GM18499 (cell line): ENCODE data around the gene LAD1.

Source experiments
- ATAC-seq: cut with Tn5 transposase; IDR thresholded peaks from one replicate; pipeline ENCODE4 v1.9.1; 2021; ENCODE audit warnings: moderate number of reproducible peaks; ENCODE audit not compliant: insufficient read depth, unreplicated experiment

LAD1 gene

GRCh38 chr1:201370500-201370899 is 28.6 kb downstream of the LAD1 start:
- no peak for ATAC-seq

- no peak for ATAC-seq
Observed at GRCh38 chr1:201369209-201369608, 29.9 kb downstream of the LAD1 start.

GRCh38 chr1:201366696-201367095 is 32.4 kb downstream of the LAD1 start:
- ATAC-seq = no peak

- no peak for ATAC-seq
Observed at GRCh38 chr1:201365251-201365650, 33.9 kb downstream of the LAD1 start.

GRCh38 chr1:201364808-201365105 is 34.4 kb downstream of the LAD1 start:
- no peak for ATAC-seq

- no peak for ATAC-seq
Observed at GRCh38 chr1:201363467-201363866, 35.7 kb downstream of the LAD1 start.

GRCh38 chr1:201362906-201363305 is 36.2 kb downstream of the LAD1 start:
- ATAC-seq = no peak

GRCh38 chr1:201361652-201362504 is 37.2 kb downstream of the LAD1 start:
- no peak for ATAC-seq

- ATAC-seq = no peak
Observed at GRCh38 chr1:201360901-201361651, 38.0 kb downstream of the LAD1 start.

GRCh38 chr1:201360486-201360885 is 38.6 kb downstream of the LAD1 start:
- ATAC-seq = no peak

GRCh38 chr1:201359873-201360210 is 39.3 kb downstream of the LAD1 start:
- ATAC-seq = no peak

- no peak for ATAC-seq
Observed at GRCh38 chr1:201359031-201359872, 39.9 kb downstream of the LAD1 start.

GRCh38 chr1:201358596-201358995 is 40.5 kb downstream of the LAD1 start:
- ATAC-seq = no peak

GRCh38 chr1:201357636-201358348 is 41.3 kb downstream of the LAD1 start:
- ATAC-seq = no peak

- ATAC-seq = no peak
Observed at GRCh38 chr1:201357211-201357610, 41.9 kb downstream of the LAD1 start.

- no peak for ATAC-seq
Observed at GRCh38 chr1:201356701-201357100, 42.4 kb downstream of the LAD1 start.

GRCh38 chr1:201356236-201356635 is 42.9 kb downstream of the LAD1 start:
- ATAC-seq = no peak

GRCh38 chr1:201355471-201355870 is 43.7 kb downstream of the LAD1 start:
- ATAC-seq = no peak

GRCh38 chr1:201354901-201355295 is 44.2 kb downstream of the LAD1 start:
- no peak for ATAC-seq

- ATAC-seq = no peak
Observed at GRCh38 chr1:201354151-201354900, 44.8 kb downstream of the LAD1 start.
